Measurements from ENCODE around the gene KRTAP4-16. TPM values are rescaled to one million over a fixed set of nuclear protein-coding genes. Genes with fewer than 3 reads are reported as not detected.
"Not testable (repeated sequence)": the region's sequence is repeated elsewhere in the genome, so short reads cannot be mapped to it uniquely, and the experiment has no call there.

Gene KRTAP4-16
- total RNA-seq, 3 donors from 2014 or later: not detected

GRCh38 chr17:41127371-41127770, 25.4 kb upstream of the KRTAP4-16 start:
- H3K9me3 Mint-ChIP-seq: peaks cover 8% of the 10 kb centered on the region
- H3K36me3 Mint-ChIP-seq (ENCODE audit: insufficient read depth): no peaks in the 10 kb centered on the region
- ATAC-seq: no peak
- H3K27me3 Mint-ChIP-seq (ENCODE audit: low read depth): no peaks in the 10 kb centered on the region
- no peak overlapping the region for H3K4me3 Mint-ChIP-seq
- no peak for DNase-seq
- peaks cover 57% of the 10 kb centered on the region for H3K4me1 Mint-ChIP-seq (ENCODE audit: low read depth)

GRCh38 chr17:41126412-41126811, 24.4 kb upstream of the KRTAP4-16 start:
- DNase-seq: no peak
- Mint-ChIP-seq H3K27me3 (ENCODE audit: low read depth) (no peaks in the 10 kb centered on the region), H3K4me1 (ENCODE audit: low read depth) (peaks cover 51% of the 10 kb centered on the region), H3K9me3 (peaks cover 10% of the 10 kb centered on the region), H3K36me3 (ENCODE audit: insufficient read depth) (no peaks in the 10 kb centered on the region), H3K4me3 (no peak overlapping the region)
- ATAC-seq: no peak

GRCh38 chr17:41125064-41125463, 23.1 kb upstream of the KRTAP4-16 start:
- no peak for DNase-seq
- H3K9me3 Mint-ChIP-seq: peaks cover 10% of the 10 kb centered on the region
- no peak overlapping the region for H3K4me3 Mint-ChIP-seq
- H3K4me1 Mint-ChIP-seq (ENCODE audit: low read depth): peaks cover 56% of the 10 kb centered on the region
- no peak for ATAC-seq
- H3K36me3 Mint-ChIP-seq (ENCODE audit: insufficient read depth): no peaks in the 10 kb centered on the region
- H3K27me3 Mint-ChIP-seq (ENCODE audit: low read depth): no peaks in the 10 kb centered on the region

- not testable (repeated sequence) for DNase-seq; H3K36me3 Mint-ChIP-seq (ENCODE audit: insufficient read depth); ATAC-seq; H3K9me3 Mint-ChIP-seq; H3K27me3 Mint-ChIP-seq (ENCODE audit: low read depth)
- Mint-ChIP-seq H3K4me1 (ENCODE audit: low read depth) (peaks cover 59% of the 10 kb centered on the region), H3K4me3 (peak within 1 kb of the TSS; percentile 5)
These were observed 22.0 kb upstream of the KRTAP4-16 start, which contains the start of gene KRTAP4-12 for GRCh38 chr17:41123991-41124371. Gene KRTAP4-12 (minus strand): TSS chr17:41124182. CDS start chr17:41124122, 60 bp downstream.

GRCh38 chr17:41123292-41123990, 21.4 kb upstream of the KRTAP4-16 start:
- H3K9me3 Mint-ChIP-seq; ATAC-seq; H3K36me3 Mint-ChIP-seq (ENCODE audit: insufficient read depth); H3K27me3 Mint-ChIP-seq (ENCODE audit: low read depth); DNase-seq: not testable (repeated sequence)
- H3K4me1 Mint-ChIP-seq (ENCODE audit: low read depth): peaks cover 58% of the 10 kb centered on the region
- peak overlapping the region; percentile 5 for H3K4me3 Mint-ChIP-seq

GRCh38 chr17:41121742-41122141, 19.7 kb upstream of the KRTAP4-16 start:
- Mint-ChIP-seq H3K36me3 (ENCODE audit: insufficient read depth) (no peaks in the 10 kb centered on the region), H3K9me3 (peaks cover 3% of the 10 kb centered on the region), H3K4me1 (ENCODE audit: low read depth) (peaks cover 58% of the 10 kb centered on the region), H3K4me3 (no peak overlapping the region), H3K27me3 (ENCODE audit: low read depth) (peaks cover 3% of the 10 kb centered on the region)
- no peak for ATAC-seq
- DNase-seq: no peak

- H3K36me3 Mint-ChIP-seq (ENCODE audit: insufficient read depth); H3K27me3 Mint-ChIP-seq (ENCODE audit: low read depth); ATAC-seq; DNase-seq; H3K9me3 Mint-ChIP-seq: not testable (repeated sequence)
- H3K4me3 Mint-ChIP-seq: peak overlapping the region; percentile 40
- peaks cover 43% of the 10 kb centered on the region for H3K4me1 Mint-ChIP-seq (ENCODE audit: low read depth)
These were observed 18.0 kb upstream of the KRTAP4-16 start for GRCh38 chr17:41119696-41120690.

- H3K27me3 Mint-ChIP-seq (ENCODE audit: low read depth): peaks cover 3% of the 10 kb centered on the region
- no peak for ATAC-seq
These were observed 16.7 kb upstream of the KRTAP4-16 start for GRCh38 chr17:41118721-41119120.

GRCh38 chr17:41117846-41118386, 15.9 kb upstream of the KRTAP4-16 start, which contains the start of gene KRTAP4-11:
Gene KRTAP4-11 (minus strand): TSS chr17:41118373. CDS start chr17:41118315, 58 bp downstream.
- ATAC-seq; DNase-seq; H3K4me3 Mint-ChIP-seq; H3K27me3 Mint-ChIP-seq (ENCODE audit: low read depth); H3K9me3 Mint-ChIP-seq; H3K36me3 Mint-ChIP-seq (ENCODE audit: insufficient read depth): not testable (repeated sequence)
- H3K4me1 Mint-ChIP-seq (ENCODE audit: low read depth): peaks cover 26% of the 10 kb centered on the region

More at GRCh38 chr17:41118721-41119120, 16.7 kb upstream of the KRTAP4-16 start:
- H3K4me1 Mint-ChIP-seq (ENCODE audit: low read depth): peaks cover 32% of the 10 kb centered on the region
- H3K36me3 Mint-ChIP-seq (ENCODE audit: insufficient read depth): no peaks in the 10 kb centered on the region
- no peak overlapping the region for H3K4me3 Mint-ChIP-seq
- no peak for DNase-seq
- H3K9me3 Mint-ChIP-seq: peaks cover 3% of the 10 kb centered on the region

- Mint-ChIP-seq H3K36me3 (ENCODE audit: insufficient read depth) (peaks cover 1% of the 10 kb centered on the region), H3K9me3 (peaks cover under 1% of the 10 kb centered on the region), H3K4me1 (ENCODE audit: low read depth) (peaks cover 21% of the 10 kb centered on the region), H3K4me3 (no peak overlapping the region), H3K27me3 (ENCODE audit: low read depth) (peaks cover 3% of the 10 kb centered on the region)
- ATAC-seq (no peak), DNase-seq (no peak)
These were observed 14.3 kb upstream of the KRTAP4-16 start for GRCh38 chr17:41116297-41116696.

- Mint-ChIP-seq H3K4me1 (ENCODE audit: low read depth) (peaks cover 7% of the 10 kb centered on the region), H3K27me3 (ENCODE audit: low read depth) (peaks cover 6% of the 10 kb centered on the region), H3K36me3 (ENCODE audit: insufficient read depth) (peaks cover 1% of the 10 kb centered on the region), H3K4me3 (no peak overlapping the region), H3K9me3 (peaks cover 5% of the 10 kb centered on the region)
- no peak for DNase-seq
- no peak for ATAC-seq
These were observed 9.3 kb upstream of the KRTAP4-16 start for GRCh38 chr17:41111151-41111885.

GRCh38 chr17:41108728-41109386, 6.8 kb upstream of the KRTAP4-16 start:
- H3K4me3 Mint-ChIP-seq, ATAC-seq: not testable (repeated sequence)

GRCh38 chr17:41107941-41108450, 6.0 kb upstream of the KRTAP4-16 start:
- Mint-ChIP-seq H3K4me3 (no peak overlapping the region), H3K27me3 (ENCODE audit: low read depth) (peaks cover 12% of the 10 kb centered on the region)
- no peak for DNase-seq

More at GRCh38 chr17:41108728-41109386, 6.8 kb upstream of the KRTAP4-16 start:
- not testable (repeated sequence) for H3K4me1 Mint-ChIP-seq (ENCODE audit: low read depth); DNase-seq; H3K36me3 Mint-ChIP-seq (ENCODE audit: insufficient read depth); H3K9me3 Mint-ChIP-seq
- H3K27me3 Mint-ChIP-seq (ENCODE audit: low read depth): peaks cover 12% of the 10 kb centered on the region

More at GRCh38 chr17:41107941-41108450, 6.0 kb upstream of the KRTAP4-16 start:
- no peaks in the 10 kb centered on the region for H3K36me3 Mint-ChIP-seq (ENCODE audit: insufficient read depth)
- H3K9me3 Mint-ChIP-seq: peaks cover 5% of the 10 kb centered on the region
- peaks cover 7% of the 10 kb centered on the region for H3K4me1 Mint-ChIP-seq (ENCODE audit: low read depth)
- ATAC-seq: no peak

All from activated T-cell treated with anti-CD3 and anti-CD28 coated beads, Interleukin-2, amount 50 U/mL, for 4 hours (primary cell).